GM18951 (cell line): ENCODE results near the gene ARHGAP27.
"Not testable (repeated sequence)": the region's sequence is repeated elsewhere in the genome, so short reads cannot be mapped to it uniquely, and the experiment has no call there.

ENCODE experiments used
- POLR2A ChIP-seq: IDR thresholded peaks from 4 replicates; pipeline ENCODE4 v1.6.1; 2011; ENCODE audit warnings: mild to moderate bottlenecking; ENCODE audit not compliant: insufficient read length, insufficient read depth; ENCODE audit errors: extremely low read depth
- in situ Hi-C: fragments of 300-500 bp; cut with MboI; formaldehyde crosslinking; loops from one replicate; pipeline ENCODE4 v1.12.0; 2022; ENCODE audit warnings: low sequenced_read_pairs, mixed read lengths, inconsistent platforms; ENCODE audit not compliant: unreplicated experiment

Gene ARHGAP27

DNA sequence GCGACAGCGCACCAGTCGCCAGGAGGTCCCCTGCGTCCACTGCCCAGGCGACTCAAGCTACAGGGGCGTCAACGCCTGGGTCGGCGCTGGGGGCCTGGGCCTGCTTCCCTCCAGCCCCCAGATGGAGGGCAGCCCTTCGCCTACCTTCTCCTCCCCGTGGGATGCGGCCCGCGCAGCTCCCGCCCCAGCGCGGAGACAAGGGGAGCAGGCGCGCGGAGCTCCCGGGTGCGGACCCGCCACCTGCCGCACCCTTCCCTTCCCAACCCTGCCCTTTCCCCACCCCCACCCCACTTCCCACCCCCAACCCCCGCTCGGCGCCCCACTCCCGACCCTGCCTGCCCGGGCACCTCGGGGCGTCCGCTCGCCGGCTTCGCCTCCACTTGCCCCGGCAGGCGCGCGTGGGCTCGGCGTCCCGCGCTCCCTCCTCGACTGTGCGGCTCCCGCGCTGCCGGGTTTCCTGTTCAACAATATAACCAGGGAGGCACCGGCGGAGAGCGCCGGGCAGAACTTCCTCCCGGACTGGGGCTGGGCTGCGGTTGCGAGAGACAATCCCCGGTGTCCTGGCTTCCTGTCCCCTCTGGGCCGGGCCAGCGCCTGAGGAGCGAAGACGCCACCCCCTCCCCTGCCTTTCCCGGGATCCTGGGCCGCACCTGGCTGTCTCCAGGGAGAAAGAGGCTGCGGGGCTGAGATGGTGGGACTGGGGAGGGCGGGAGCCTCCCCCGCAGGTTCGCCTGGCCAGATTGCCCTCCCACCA lies at the start of gene ARHGAP27:
Gene ARHGAP27, minus strand, starts transcription at position 466 of the 754 bp plus-strand sequence. CDS start 2,591 bp downstream, outside the sequence.
- TF ChIP-seq POLR2A: no peak
- in situ Hi-C loops: loop anchor here (10.0 kb wide), 1 partner anchor 152 kb away; no protein-coding TSS in a partner anchor

GRCh38 chr17:45482317-45482716 lies 49.6 kb upstream of the ARHGAP27 start:
- in situ Hi-C loops: not testable (repeated sequence)

- in situ Hi-C loops: not testable (repeated sequence)
These were observed 42.8 kb upstream of the ARHGAP27 start for GRCh38 chr17:45475436-45475835.

DNA sequence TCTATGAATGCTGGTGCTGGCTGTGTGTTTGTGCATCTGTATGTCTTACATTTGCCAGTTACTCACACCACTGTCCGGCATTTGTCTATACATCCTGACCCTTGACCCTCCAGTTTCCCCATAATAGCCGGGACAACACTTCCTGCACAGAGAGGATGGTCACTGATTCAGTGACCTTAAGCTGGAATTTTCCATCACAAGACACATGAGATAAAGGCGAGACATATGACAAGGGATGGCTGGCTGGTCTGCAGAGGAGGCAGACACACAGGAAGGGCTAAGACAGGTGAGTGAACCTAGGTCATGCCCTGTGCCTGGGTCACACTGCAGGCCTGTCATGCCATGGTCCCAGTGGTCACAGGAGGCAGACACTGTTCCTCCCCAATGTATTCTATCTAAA lies 39.6 kb upstream of the ARHGAP27 start:
- in situ Hi-C loops: not testable (repeated sequence)

DNA sequence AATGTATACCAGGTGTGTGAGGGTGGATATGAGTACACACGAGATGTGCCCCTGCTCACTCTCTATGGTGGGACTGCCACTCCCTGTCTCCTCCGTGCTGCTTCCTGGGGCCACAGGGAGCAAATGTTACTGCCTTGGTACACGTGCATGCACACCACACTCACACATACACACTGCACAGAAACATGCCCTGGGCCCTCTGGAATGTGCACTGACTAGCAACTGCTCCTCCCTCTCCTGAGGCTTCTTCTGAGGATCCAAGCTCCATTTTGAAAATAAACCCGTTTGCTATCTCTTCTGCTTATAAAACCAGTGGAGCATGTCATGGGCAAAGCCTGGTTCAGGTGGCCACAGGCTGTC lies 36.5 kb upstream of the ARHGAP27 start:
- in situ Hi-C loops: not testable (repeated sequence)

DNA sequence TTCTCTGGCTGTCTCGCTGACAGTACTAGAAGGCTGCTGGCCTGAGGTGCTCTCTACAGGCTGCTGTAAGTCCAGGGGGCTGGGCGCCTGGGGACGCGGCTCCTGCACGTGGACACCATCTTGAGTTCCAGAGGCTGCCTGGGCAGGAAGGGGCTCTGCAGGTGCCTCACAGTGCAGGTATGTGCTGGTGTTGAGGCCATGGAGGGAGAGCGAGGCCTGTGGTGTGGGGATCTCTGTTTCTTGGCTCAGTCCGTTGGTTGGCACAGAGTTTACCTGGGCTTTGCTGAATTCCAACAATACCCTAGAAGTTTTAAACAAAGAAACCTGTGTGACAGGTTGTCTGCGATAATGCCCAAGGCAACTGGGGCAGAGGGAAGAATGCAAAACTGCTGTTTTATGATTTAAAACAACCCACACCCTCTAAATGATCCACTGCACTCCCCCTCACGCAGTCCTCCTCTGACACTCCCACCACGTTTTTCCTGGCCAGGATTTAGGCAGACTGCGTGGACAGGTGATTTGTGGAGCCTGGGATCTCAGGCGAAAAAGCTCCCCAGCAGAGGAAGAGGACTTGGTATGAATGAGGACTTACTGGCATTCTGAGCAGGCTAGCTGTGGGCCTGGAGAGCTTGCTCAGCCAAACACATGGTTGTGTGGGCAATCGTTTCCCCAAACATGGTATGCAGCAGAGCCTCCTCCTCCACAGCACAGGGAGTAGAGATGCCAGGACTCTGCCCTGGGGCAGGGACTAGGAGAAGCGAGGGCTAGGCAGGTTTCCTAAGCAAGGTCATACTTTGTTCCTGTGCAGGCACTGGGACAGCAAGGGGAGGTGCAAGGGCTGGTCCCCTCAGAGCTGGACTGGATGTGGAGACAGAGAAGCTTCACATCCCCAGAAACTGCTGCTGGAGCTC lies 35.9 kb upstream of the ARHGAP27 start:
- in situ Hi-C loops: not testable (repeated sequence)

DNA sequence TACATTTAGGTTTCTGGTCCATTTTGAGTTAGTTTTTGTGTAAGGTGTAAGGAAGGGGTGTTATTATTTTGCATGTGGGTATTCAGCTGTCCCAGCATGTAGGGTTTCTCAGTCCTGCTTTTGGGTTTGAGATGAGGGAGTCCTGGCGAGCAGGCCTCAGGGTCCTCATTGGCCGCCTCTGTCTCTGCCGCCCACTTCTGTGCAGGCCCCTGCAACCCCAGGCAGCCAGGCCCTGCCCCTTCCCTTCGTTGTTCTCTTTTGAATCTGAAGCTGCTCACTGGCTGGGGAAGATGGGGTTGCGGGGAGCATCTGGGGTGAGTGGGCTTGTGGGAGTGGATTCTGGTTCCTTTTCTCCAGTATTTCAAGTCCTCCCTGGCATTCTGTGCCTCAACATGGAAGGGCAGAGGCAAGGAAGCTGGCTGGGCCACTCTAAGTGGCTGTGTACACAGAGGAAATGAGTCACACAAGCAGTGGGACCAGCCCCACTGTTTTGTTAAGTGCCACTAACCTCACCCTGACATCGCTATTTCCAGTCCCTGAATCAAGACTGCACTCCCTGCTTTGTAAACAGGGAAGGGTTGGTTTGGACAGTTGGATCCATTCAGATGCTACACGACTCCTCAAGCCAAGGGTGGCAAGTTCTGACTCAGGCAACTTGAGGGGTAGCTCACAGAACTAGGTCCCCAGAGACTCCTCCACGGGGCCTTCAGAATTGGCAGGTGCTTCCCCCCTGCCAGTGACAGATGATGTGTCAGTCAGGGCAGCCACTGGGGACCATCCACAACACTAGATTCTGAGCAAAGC lies 29.1 kb upstream of the ARHGAP27 start:
- in situ Hi-C loops: not testable (repeated sequence)

DNA sequence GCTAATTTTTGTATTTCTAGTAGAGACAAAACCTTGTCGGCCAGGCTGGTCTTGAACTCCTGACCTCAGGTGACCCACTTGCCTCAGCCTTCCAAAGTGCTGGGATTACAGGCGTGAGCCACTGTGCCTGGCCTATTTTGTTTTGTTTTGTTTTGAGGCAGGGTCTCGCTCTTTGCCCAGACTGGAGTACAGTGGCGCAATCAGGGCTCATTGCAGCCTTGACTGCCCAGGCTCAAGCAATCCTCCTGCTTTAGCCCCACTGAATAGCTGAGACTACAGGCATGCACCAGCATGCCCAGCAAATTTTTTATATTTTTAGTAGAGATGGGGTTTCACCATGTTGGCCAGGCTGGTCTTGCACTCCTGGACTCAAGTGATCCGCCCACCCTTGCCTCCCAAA lies 27.8 kb upstream of the ARHGAP27 start:
- in situ Hi-C loops: not testable (repeated sequence)

- in situ Hi-C loops: not testable (repeated sequence)
These were observed 21.7 kb upstream of the ARHGAP27 start for GRCh38 chr17:45454341-45454740.

- in situ Hi-C loops: not testable (repeated sequence)
These were observed 21.1 kb upstream of the ARHGAP27 start for GRCh38 chr17:45453731-45454130.

DNA sequence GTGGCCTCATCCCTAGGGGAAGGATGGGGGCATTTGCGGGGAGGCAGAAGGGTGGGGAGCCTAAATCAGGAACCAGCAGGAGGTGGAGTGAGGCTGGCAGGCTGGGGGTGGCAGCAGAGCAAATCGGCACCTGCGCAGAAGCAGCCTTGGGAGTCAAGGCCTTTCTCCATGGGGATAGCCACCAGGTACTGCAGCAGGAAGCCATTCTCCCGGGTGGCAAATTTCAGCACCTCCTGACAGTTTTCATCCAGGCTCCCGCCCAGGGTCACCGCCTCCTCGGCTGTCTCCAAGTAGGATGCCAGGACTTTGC lies 20.5 kb upstream of the ARHGAP27 start:
- in situ Hi-C loops: not testable (repeated sequence)

DNA sequence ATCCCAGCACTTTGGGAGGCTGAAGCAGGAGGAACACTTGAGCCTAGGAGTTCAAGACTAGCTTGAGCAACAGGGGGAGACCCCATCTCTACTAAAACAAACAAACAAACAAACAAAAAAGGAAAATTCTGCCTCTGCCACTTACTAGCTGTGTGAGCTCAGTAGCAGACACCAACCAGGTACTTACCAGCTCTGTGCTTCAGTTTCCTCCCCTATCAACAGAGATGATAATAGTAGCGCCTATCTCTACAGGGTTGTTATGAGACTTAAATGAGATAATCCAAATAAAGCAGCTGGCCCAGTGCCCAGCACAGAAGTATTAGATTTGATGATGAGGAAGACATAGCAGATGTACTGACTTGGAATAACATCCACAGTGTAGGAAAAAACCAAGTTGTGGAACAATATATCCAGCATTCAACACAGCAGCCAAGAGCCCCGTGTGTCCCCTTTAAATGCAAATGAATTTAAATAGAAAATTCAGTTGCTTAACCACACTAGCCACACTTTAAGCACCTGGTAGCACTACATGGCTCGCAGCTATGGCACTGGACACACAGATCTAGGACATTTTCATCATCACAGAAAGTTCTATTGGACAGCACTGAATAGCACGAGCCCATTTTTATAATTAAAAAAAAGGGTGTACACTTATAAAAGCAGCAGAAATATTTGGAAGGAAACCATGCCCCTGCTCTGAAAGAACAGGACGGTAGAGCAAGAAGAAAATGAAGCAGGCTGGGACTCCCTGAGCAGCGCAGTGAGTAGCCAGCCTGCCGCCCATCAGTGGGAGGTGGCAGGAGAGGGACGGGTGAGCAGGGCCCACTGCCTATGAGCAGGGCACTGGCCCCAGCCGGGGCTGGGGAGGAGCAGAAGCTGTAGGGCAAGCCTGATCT lies 19.9 kb upstream of the ARHGAP27 start:
- in situ Hi-C loops: not testable (repeated sequence)

DNA sequence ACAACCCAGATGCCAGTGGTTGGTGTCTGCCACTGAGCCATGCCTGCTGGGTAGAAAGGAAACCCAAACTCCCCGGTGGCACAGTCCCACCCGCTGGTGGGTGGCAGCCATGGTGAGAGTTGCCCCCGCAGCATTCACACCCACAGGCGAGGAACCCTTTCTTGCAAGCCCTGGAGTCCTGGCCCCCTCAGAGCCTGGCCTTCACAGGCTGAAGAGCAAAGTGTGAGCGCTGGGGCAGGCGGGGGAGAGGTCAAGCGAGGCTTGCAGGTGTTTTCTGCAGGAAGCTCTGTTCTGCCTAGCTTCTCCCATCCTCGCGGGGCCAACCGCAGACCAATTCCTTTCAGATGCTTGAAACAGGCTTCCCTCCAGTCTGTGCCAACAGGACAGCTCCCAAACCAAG lies 19.0 kb upstream of the ARHGAP27 start:
- in situ Hi-C loops: not testable (repeated sequence)

- in situ Hi-C loops: no loop called here
These were observed 18.5 kb upstream of the ARHGAP27 start for GRCh38 chr17:45451131-45451530.

GRCh38 chr17:45449708-45450329 lies 17.1 kb upstream of the ARHGAP27 start:
- in situ Hi-C loops: not testable (repeated sequence)

More at GRCh38 chr17:45451131-45451530, 18.5 kb upstream of the ARHGAP27 start:
- TF ChIP-seq POLR2A: no peak

GRCh38 chr17:45449260-45449659 lies 16.6 kb upstream of the ARHGAP27 start:
- in situ Hi-C loops: not testable (repeated sequence)

GRCh38 chr17:45448483-45448882 lies 15.8 kb upstream of the ARHGAP27 start:
- in situ Hi-C loops: not testable (repeated sequence)

DNA sequence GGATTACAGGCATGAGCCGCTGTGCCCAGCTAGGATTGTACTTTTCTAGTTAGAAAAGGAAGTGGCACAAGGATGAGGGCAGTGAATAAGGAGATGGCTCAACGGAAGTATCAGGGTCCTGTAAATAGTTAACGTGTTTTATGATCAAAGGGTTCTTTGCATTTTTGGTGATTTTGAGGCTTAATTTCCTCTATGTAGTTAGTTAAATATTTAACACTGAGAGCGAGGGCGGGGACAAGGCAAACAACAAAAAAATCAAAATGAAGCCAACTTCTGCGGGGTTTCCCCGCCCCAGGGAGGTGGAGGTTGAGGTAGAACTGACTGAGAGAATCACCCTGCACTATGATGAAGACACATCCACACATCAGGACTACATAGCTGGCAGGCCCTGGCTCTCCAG lies 15.4 kb upstream of the ARHGAP27 start:
- in situ Hi-C loops: not testable (repeated sequence)

- in situ Hi-C loops: not testable (repeated sequence)
These were observed 15.0 kb upstream of the ARHGAP27 start for GRCh38 chr17:45447650-45448049.
